ENCODE results near the gene PGBD4.

Gene PGBD4

DNA sequence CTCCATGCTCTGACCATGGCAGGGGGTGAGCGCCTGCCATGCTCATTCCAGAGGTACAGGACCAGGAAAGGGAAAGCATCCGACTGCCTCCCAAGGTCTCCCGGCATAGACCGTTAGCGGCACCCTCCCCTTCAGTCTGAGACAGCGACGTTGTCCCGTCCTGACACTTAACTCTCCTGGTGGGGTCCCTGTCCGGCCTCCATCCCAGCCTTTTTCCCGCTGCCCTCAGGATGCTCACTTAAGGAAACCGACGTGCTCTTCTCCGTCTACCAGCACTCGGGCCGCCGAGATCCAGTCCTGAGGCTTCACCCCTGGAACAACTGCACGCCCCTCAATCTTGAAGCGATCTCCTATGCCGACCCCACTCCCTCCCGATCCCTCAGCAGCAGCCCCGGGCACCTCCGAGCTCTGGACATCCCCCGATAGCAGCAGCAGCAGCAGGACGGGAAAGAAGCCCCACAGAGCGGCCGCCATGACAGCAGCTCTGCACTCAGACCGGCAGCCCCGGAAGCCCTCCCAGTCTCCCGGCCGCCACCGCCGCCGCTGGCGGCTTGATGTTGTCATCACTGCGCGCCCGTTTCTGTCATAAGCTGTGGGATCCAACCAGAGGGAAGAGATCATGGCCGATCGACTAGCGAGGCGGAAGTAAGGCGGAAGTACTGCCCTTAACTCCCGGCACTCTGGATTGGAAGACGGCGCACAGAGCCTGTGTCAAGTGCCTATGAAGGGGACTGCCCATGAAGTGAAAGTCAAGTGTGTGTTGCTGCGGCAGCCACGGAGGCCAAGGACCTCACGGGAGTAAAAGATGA lies at the start of gene PGBD4, which contains the start of gene EMC7:
TSS of gene PGBD4 (plus strand) at position 718 of the 809 bp plus-strand sequence. CDS start 449 bp downstream, outside the sequence.
TSS of gene EMC7 (minus strand) at position 497 of the 809 bp plus-strand sequence. CDS start at position 474, 23 bp downstream.
- DNase-seq, result peak; percentile 84

- no peak for DNase-seq
Measured at GRCh38 chr15:34054081-34054707, 47.7 kb upstream of the PGBD4 start.

DNA sequence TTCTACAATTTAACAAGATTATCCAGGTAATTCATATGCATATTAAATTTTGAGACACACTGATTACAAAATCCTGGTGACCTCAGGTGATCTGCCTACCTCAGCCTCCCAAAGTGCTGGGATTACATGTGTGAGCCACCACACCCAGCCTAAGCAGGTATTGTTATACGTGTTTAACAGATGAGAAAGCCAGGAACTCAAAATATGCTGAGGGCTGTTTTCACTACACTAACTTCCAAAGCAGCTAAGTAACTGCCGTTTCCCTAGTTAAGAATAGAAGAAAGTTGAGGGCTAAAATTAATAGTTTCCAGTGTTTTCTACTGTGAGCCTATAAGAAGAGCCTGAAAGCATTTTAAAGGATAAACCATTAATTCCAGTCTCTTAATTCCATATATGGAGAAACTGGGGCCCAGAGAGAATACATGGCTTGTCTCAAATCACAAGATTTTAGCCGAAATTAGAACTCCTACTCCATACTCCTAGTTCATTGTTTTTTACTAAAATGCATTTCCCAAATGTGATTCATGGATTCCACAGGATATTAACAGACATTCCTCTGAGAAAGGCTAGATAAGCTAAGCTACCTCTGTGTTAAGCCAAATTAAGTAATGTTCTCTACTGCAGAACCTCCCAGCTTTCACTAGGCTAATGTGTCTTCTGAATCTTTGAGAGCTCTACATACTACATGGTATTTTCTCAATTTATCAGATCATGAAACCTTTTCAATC lies 45.9 kb upstream of the PGBD4 start:
- no peak for DNase-seq

GRCh38 chr15:34056911-34057310 lies 45.0 kb upstream of the PGBD4 start:
- no peak for DNase-seq

DNA sequence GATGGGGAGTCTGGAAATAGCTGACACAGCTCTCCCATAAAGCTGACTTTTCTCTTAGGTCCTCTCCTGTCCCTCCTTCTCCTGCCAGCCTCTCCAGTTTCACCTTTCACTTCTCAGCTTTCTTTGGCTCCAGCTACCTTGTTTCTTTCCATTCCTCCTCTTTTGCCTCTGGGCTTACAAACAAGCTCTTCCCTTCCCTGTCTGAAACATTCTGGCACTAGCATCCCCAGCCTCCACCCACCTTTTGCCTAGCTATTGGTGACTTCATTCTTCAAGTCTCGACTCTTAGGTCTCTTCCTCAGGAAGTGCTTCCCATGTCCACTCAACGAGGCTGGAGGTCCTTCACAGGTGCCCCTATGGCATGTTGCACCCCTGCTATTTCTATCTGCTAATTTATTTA lies 42.4 kb upstream of the PGBD4 start:
- no peak for DNase-seq

- no peak for DNase-seq
Measured at GRCh38 chr15:34059946-34060345, 41.9 kb upstream of the PGBD4 start.

- no peak for DNase-seq
Measured at GRCh38 chr15:34064438-34064837, 37.4 kb upstream of the PGBD4 start.

- DNase-seq, result no peak
Measured at GRCh38 chr15:34065261-34065660, 36.6 kb upstream of the PGBD4 start.

DNA sequence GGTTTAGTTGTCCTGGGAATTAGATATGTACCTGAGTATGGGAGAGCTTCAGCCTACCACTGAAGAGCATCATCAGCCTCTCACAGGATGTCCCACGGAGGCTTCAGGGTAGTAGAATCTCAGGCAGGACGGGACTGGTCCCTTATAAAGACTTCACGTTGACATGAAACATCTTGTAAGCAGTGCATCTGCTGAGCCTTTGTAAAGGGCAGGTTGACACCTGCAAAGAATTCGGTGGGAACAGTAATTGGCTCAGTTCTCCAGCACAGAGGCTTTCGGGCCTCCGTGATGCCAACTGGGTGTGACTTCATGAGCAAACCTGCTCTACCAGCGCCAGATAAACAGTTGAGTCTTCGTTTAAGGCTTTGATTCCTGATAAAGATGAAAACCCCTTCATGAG lies 35.9 kb upstream of the PGBD4 start:
- no peak for DNase-seq

GRCh38 chr15:34070003-34070402 lies 31.9 kb upstream of the PGBD4 start:
- DNase-seq, result no peak

- DNase-seq, result no peak
Measured at GRCh38 chr15:34076785-34077184, 25.1 kb upstream of the PGBD4 start.

DNA sequence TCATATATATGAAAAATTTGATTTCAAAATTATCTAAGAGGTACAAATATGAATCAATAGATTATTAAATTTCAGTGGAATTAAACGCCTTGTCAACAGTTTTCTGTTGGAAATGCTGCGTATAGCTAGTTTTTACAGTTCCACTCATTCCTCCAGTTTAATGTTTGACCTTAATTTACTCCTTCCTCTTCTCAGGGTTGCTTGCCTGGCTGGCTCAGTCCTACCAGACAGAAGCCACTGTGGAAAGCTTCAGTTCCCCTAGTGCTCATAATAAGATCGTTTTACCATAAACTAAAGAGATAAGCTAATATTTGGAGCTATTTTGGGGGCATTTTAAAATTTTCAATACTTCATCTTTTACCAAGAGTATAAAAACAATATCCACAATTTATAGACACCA lies 23.0 kb upstream of the PGBD4 start:
- no peak for DNase-seq

GRCh38 chr15:34079904-34080303 lies 22.0 kb upstream of the PGBD4 start:
- DNase-seq, result no peak

DNA sequence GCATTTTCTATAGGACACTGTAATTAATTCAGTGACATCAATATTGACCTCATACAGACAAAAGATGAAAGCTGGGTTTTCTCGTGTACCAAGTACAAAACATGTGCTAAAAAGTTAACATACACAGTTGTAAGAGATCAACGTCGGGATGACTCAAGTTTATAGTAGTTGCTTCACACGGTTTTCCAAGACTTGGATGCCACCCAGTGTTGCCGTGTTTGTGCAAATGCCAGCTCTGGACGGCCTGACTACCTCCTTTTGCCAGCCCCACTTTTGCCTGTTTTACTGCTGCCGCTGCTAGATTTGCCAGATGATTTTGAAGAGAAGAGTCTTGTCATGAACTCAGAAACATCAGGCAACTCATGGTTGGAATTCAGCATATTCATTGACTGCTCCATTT lies 17.8 kb upstream of the PGBD4 start:
- no peak for DNase-seq

- DNase-seq, result no peak
Measured at GRCh38 chr15:34085746-34086145, 16.1 kb upstream of the PGBD4 start.

GRCh38 chr15:34099914-34100313 lies 2.0 kb upstream of the PGBD4 start:
- DNase-seq, result no peak

GRCh38 chr15:34102175-34102925 lies 467 bp downstream of the PGBD4 start:
- DNase-seq, result no peak

- DNase-seq, result no peak
Measured at GRCh38 chr15:34106423-34106822, 4.5 kb downstream of the PGBD4 start.

GRCh38 chr15:34107315-34107714 lies 5.4 kb downstream of the PGBD4 start:
- no peak for DNase-seq

- peak; percentile 10 for DNase-seq
Measured at GRCh38 chr15:34109797-34110663, 8.1 kb downstream of the PGBD4 start.

DNA sequence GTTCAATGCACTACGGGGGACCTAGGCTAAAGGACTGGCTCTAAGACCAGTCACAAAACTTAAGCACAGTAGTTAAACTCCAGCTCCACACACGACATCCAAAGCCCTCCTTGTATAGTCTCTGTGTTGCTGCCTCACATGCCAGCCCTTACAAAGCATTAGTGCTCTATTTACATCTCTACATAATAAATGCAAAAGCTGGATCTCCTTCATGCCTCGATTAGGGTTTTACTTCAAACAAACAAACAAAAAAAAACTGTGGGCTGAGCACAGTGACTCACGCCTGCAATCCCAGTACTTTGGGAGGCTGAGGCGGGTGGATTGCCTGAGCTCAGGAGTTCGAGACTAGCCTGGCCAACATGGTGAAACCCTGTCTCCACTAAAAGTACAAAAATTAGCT lies 9.6 kb downstream of the PGBD4 start:
- no peak for DNase-seq

GRCh38 chr15:34114215-34114614 lies 12.3 kb downstream of the PGBD4 start:
- DNase-seq, result no peak

Data from NCI-H1694 treated with DMSO at 0.1 percent for 48 hours (cell line).